WTC11 (cell line): ENCODE measurements around the gene FAF1. TPM values are rescaled to one million over a fixed set of nuclear protein-coding genes. Genes with fewer than 3 reads are reported as not detected.
A peak's percentile ranks its signal among the peaks of the same experiment; 100 is the strongest.

Experiments used
- ATAC-seq: fragments of 200-7000 bp; cut with Tn5 transposase; 2 replicates; pipeline ENCODE4 v1.10.0; 2021; ENCODE audit warnings: mild to moderate bottlenecking, moderate library complexity
- CTCF ChIA-PET: fragments of 300-600 bp; sonication (Branson Sonifier 250); formaldehyde crosslinking; loops from one replicate; lab custom pipeline; 2021; ENCODE audit warnings: antibody characterized with exemption; lab: Charles Lee
- POLR2A ChIA-PET: fragments of 350-600 bp; sonication (Branson Sonifier 250); formaldehyde crosslinking; loops from one replicate; lab custom pipeline; 2021; ENCODE audit warnings: antibody characterized with exemption; lab: Charles Lee
- DNase-seq: peaks from one replicate; pipeline ENCODE4 v3.0.0; 2021; ENCODE audit warnings: low spot score
- H3K27ac Mint-ChIP-seq: 2 replicates; pipeline ENCODE4 v1.8.0; 2021; ENCODE audit warnings: mixed read lengths
- H3K27me3 Mint-ChIP-seq: 2 replicates; pipeline ENCODE4 v1.8.0; 2021; ENCODE audit warnings: low read depth, mild to moderate bottlenecking, moderate library complexity, mixed read lengths
- H3K36me3 Mint-ChIP-seq: 2 replicates; pipeline ENCODE4 v1.8.0; 2021; ENCODE audit warnings: mixed read lengths
- H3K4me1 Mint-ChIP-seq: 2 replicates; pipeline ENCODE4 v1.8.0; 2022; ENCODE audit warnings: mixed read lengths
- H3K4me3 Mint-ChIP-seq: 2 replicates; pipeline ENCODE4 v1.8.0; 2021; ENCODE audit warnings: mild to moderate bottlenecking, moderate library complexity, mixed read lengths
- H3K9me3 Mint-ChIP-seq: 2 replicates; pipeline ENCODE4 v1.8.0; 2021; ENCODE audit warnings: mixed read lengths
- ATF3 ChIP-seq: sonication (generic); formaldehyde crosslinking; conservative IDR thresholded peaks from 2 replicates; pipeline ENCODE4 v1.8.1; 2022; ENCODE audit warnings: mild to moderate bottlenecking, missing genetic modification reagents
- E2F4 ChIP-seq: sonication (generic); formaldehyde crosslinking; IDR thresholded peaks from 2 replicates; pipeline ENCODE4 v1.8.1; 2022; ENCODE audit warnings: low read depth, mild to moderate bottlenecking, moderate library complexity, missing genetic modification reagents, borderline replicate concordance
- EMX1 ChIP-seq: fragments of 250-450 bp; sonication (Bioruptor Pico); IDR thresholded peaks from 2 replicates; pipeline ENCODE4 v1.8.0; 2021; ENCODE audit warnings: mild to moderate bottlenecking
- ERG ChIP-seq: fragments of 250-450 bp; sonication (Bioruptor Pico); IDR thresholded peaks from 2 replicates; pipeline ENCODE4 v1.8.0; 2021; ENCODE audit warnings: mild to moderate bottlenecking
- FOXJ3 ChIP-seq: sonication (generic); formaldehyde crosslinking; IDR thresholded peaks from 2 replicates; pipeline ENCODE4 v1.9.0; 2021; ENCODE audit warnings: missing genetic modification reagents, mild to moderate bottlenecking, borderline replicate concordance
- FOXK1 ChIP-seq: sonication (generic); formaldehyde crosslinking; IDR thresholded peaks from 2 replicates; pipeline ENCODE4 v1.8.0; 2022; ENCODE audit warnings: mild to moderate bottlenecking, moderate library complexity, missing genetic modification reagents
- FOXP1 ChIP-seq: sonication (generic); formaldehyde crosslinking; IDR thresholded peaks from 2 replicates; pipeline ENCODE4 v1.8.0; 2022; ENCODE audit warnings: missing genetic modification reagents, mild to moderate bottlenecking, moderate library complexity, borderline replicate concordance
- FOXP4 ChIP-seq: sonication (generic); formaldehyde crosslinking; IDR thresholded peaks from 2 replicates; pipeline ENCODE4 v1.8.0; 2022; ENCODE audit warnings: mild to moderate bottlenecking, missing genetic modification reagents
- GTF2I ChIP-seq: fragments of 250-450 bp; sonication (Bioruptor Pico); conservative IDR thresholded peaks from 2 replicates; pipeline ENCODE4 v1.4.0; 2021; ENCODE audit warnings: mild to moderate bottlenecking
- JUN ChIP-seq: sonication (generic); formaldehyde crosslinking; IDR thresholded peaks from 2 replicates; pipeline ENCODE4 v1.8.0; 2023; ENCODE audit warnings: mild to moderate bottlenecking, missing genetic modification reagents
- KAT7 ChIP-seq: sonication (generic); formaldehyde crosslinking; IDR thresholded peaks from 2 replicates; pipeline ENCODE4 v1.8.1; 2023; ENCODE audit warnings: missing genetic modification reagents, mild to moderate bottlenecking, borderline replicate concordance
- NFE2L1 ChIP-seq: sonication (generic); formaldehyde crosslinking; IDR thresholded peaks from 2 replicates; pipeline ENCODE4 v1.8.1; 2023; ENCODE audit warnings: missing genetic modification reagents
- PREB ChIP-seq: sonication (generic); formaldehyde crosslinking; IDR thresholded peaks from 2 replicates; pipeline ENCODE4 v1.8.1; 2022; ENCODE audit warnings: mild to moderate bottlenecking, missing genetic modification reagents, moderate library complexity, borderline replicate concordance
- SMAD4 ChIP-seq: sonication (generic); formaldehyde crosslinking; IDR thresholded peaks from 2 replicates; pipeline ENCODE4 v1.8.0; 2022; ENCODE audit warnings: mild to moderate bottlenecking, missing genetic modification reagents
- SOX15 ChIP-seq: fragments of 250-450 bp; sonication (Bioruptor Pico); IDR thresholded peaks from 2 replicates; pipeline ENCODE4 v1.9.0; 2021; ENCODE audit warnings: mild to moderate bottlenecking
- TCF7 ChIP-seq: sonication (generic); formaldehyde crosslinking; IDR thresholded peaks from 2 replicates; pipeline ENCODE4 v1.8.0; 2022; ENCODE audit warnings: mild to moderate bottlenecking, low read depth, missing genetic modification reagents, moderate library complexity
- TEAD4 ChIP-seq: sonication (generic); formaldehyde crosslinking; IDR thresholded peaks from 2 replicates; pipeline ENCODE4 v1.8.0; 2022; ENCODE audit warnings: mild to moderate bottlenecking, missing genetic modification reagents
- ZNF263 ChIP-seq: sonication (generic); formaldehyde crosslinking; IDR thresholded peaks from 2 replicates; pipeline ENCODE4 v1.8.1; 2022; ENCODE audit warnings: low read depth, mild to moderate bottlenecking, moderate library complexity, missing genetic modification reagents
- ZNF416 ChIP-seq: fragments of 250-450 bp; sonication (Bioruptor Pico); IDR thresholded peaks from 2 replicates; pipeline ENCODE4 v1.9.0; 2021; ENCODE audit warnings: mild to moderate bottlenecking, inconsistent platforms
- ZNF512 ChIP-seq: sonication (generic); formaldehyde crosslinking; IDR thresholded peaks from 2 replicates; pipeline ENCODE4 v1.8.1; 2022; ENCODE audit warnings: missing genetic modification reagents, borderline replicate concordance
- total RNA-seq: library from RNA; stranded (reverse); gene quantifications from 3 replicates; pipeline ENCODE4 v1.2.3, GENCODE V29; 2021
- TF ChIP-seq, protein P1 (sequence below): fragments of 250-450 bp; sonication (Bioruptor Pico); IDR thresholded peaks from 2 replicates; pipeline ENCODE4 v2.1.2; 2022; ENCODE audit warnings: mild to moderate bottlenecking, moderate library complexity

FAF1 gene
- total RNA-seq, 1 experiment from 2014 or later = 53.5 TPM

DNA sequence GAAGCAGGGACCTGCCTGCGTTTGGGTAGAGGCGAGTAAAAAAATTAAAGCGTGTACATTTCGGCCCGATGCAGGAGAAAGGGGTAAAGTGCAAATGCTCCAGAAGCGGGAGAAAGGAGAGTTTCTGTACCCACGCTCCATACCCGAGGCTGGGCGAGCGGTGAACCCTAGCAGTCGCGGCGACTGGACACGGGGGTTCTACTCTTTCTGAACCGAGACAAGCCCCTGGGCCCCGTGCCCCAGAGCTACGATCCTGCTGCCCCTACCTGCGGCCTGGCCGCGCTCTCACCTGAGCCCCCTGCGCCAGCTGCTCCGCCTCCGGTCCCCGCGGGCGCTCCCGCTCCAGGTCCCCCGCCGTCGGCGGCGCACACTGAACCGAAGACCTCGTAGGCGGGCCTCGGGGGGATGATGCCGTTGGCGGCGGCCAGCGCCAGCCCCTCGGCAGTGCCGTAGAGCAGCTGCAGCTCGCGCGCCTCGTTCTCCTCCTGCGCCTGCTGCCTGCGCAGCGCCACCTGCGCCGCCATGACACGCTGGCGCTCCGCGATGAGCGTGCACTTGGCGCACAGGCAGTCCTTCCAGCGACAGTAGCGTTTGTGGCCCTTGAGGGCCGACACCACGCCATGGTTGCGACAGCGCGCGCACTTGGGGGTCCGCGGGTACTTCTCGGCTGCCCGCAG is 539.2 kb downstream of the FAF1 start (continued):
- 0 out of 2 replicates have a peak, but pooled peaks have one; percentile 25 for TF ChIP-seq ZNF512 (CRISPR knock-in tag)
- no peak for TF ChIP-seq ZNF263 (CRISPR knock-in tag)
- peak; percentile 74; the same call in 1 of the 2 replicates for TF ChIP-seq FOXP1 (CRISPR knock-in tag)
- TF ChIP-seq FOXJ3 (CRISPR knock-in tag) = no peak
- TF ChIP-seq JUN (CRISPR knock-in tag) = 0 out of 2 replicates have a peak, but pooled peaks have one; percentile 20
- TF ChIP-seq E2F4 (CRISPR knock-in tag) = 0 out of 2 replicates have a peak, but pooled peaks have one; percentile 50
- no peak for TF ChIP-seq PREB (CRISPR knock-in tag)
- TF ChIP-seq ATF3 = no peak
- no peak for TF ChIP-seq KAT7 (CRISPR knock-in tag)
- peak; percentile 68; the same call in 1 of the 2 replicates for TF ChIP-seq TCF7 (CRISPR knock-in tag)
- TF ChIP-seq ZNF416 (CRISPR knock-in tag) = no peak
- no peak for TF ChIP-seq FOXP4 (CRISPR knock-in tag)
- no peak for TF ChIP-seq SMAD4 (CRISPR knock-in tag)
- no peak for TF ChIP-seq EMX1 (CRISPR knock-in tag)

DNA sequence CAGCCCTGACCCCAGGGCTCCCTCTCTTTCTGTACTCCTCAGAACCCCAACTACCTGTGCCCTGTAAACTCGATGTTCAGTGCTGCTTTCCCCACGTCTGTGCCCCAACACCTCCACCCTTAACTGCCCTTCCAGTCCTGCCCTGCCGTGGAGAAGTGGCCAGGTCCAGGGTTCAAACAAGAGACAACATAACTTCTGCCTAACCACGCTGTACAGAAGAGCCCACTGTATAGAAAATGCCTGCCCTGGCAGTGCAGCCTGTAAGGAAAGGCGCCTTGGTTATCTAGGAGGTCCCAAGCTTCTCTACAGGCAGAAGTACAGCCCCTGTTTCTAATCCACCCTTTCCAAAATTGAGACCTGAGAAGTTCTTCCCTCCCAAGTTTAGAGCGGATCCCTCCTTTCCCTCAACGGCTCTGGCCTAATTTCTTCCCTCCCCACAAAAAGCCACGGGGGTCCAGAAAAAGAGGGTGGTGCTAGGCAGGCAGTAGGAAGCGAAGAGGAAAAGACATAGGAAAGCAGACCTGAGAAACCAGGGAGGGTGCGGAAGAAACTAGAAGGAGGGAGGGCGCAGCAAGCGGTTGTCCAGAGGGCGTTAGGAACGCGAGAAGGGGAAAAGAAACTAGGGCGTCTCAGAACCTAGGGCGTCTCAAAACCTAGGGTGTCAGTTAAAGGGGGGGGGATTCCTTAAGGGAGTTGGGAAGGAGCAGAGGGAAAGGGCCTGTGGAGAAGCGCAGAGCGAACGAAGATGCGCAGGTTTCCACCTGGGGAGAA is 540.0 kb downstream of the FAF1 start:
- ChIA-PET POLR2A (no interaction called here), CTCF (interaction anchor here (1.2 kb wide), 1 partner anchor 10 kb away, joined by 6 read pairs; no protein-coding TSS in a partner anchor)
- Mint-ChIP-seq H3K4me3 (peak overlapping the region; percentile 57), H3K27me3 (peaks cover 97% of the 10 kb centered on the region), H3K27ac (no peak overlapping the region), H3K9me3 (no peaks in the 10 kb centered on the region), H3K36me3 (peaks cover 7% of the 10 kb centered on the region), H3K4me1 (peaks cover 64% of the 10 kb centered on the region)
- DNase-seq = no peak
- ATAC-seq = no peak
- TF ChIP-seq EMX1 (CRISPR knock-in tag) (no peak), NFE2L1 (CRISPR knock-in tag) (no peak), FOXK1 (CRISPR knock-in tag) (no peak), TEAD4 (no peak), FOXP1 (CRISPR knock-in tag) (no peak), E2F4 (CRISPR knock-in tag) (no peak), ERG (no peak), ZNF512 (CRISPR knock-in tag) (no peak), GTF2I (CRISPR knock-in tag) (no peak), SOX15 (CRISPR knock-in tag) (no peak)
- TF ChIP-seq, protein P1, sequence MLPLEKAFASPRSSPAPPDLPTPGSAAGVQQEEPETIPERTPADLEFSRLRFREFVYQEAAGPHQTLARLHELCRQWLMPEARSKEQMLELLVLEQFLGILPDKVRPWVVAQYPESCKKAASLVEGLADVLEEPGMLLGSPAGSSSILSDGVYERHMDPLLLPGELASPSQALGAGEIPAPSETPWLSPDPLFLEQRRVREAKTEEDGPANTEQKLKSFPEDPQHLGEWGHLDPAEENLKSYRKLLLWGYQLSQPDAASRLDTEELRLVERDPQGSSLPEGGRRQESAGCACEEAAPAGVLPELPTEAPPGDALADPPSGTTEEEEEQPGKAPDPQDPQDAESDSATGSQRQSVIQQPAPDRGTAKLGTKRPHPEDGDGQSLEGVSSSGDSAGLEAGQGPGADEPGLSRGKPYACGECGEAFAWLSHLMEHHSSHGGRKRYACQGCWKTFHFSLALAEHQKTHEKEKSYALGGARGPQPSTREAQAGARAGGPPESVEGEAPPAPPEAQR = no peak
